WTC11 (cell line): Measurements from ENCODE around the gene CFAP251. TPM values are rescaled to one million over a fixed set of nuclear protein-coding genes. Genes with fewer than 3 reads are reported as not detected.

ENCODE experiments used
- ATAC-seq: fragments of 200-7000 bp; cut with Tn5 transposase; 2 replicates; pipeline ENCODE4 v1.10.0; 2021; ENCODE audit warnings: mild to moderate bottlenecking, moderate library complexity
- CTCF ChIA-PET: fragments of 300-600 bp; sonication (Branson Sonifier 250); formaldehyde crosslinking; loops from one replicate; lab custom pipeline; 2021; ENCODE audit warnings: antibody characterized with exemption; lab: Charles Lee
- POLR2A ChIA-PET: fragments of 350-600 bp; sonication (Branson Sonifier 250); formaldehyde crosslinking; loops from one replicate; lab custom pipeline; 2021; ENCODE audit warnings: antibody characterized with exemption; lab: Charles Lee
- DNase-seq: peaks from one replicate; pipeline ENCODE4 v3.0.0; 2021; ENCODE audit warnings: low spot score
- H3K27ac Mint-ChIP-seq: 2 replicates; pipeline ENCODE4 v1.8.0; 2021; ENCODE audit warnings: mixed read lengths
- H3K27me3 Mint-ChIP-seq: 2 replicates; pipeline ENCODE4 v1.8.0; 2021; ENCODE audit warnings: low read depth, mild to moderate bottlenecking, moderate library complexity, mixed read lengths
- H3K36me3 Mint-ChIP-seq: 2 replicates; pipeline ENCODE4 v1.8.0; 2021; ENCODE audit warnings: mixed read lengths
- H3K4me1 Mint-ChIP-seq: 2 replicates; pipeline ENCODE4 v1.8.0; 2022; ENCODE audit warnings: mixed read lengths
- H3K4me3 Mint-ChIP-seq: 2 replicates; pipeline ENCODE4 v1.8.0; 2021; ENCODE audit warnings: mild to moderate bottlenecking, moderate library complexity, mixed read lengths
- H3K9me3 Mint-ChIP-seq: 2 replicates; pipeline ENCODE4 v1.8.0; 2021; ENCODE audit warnings: mixed read lengths
- CBFB ChIP-seq: sonication (generic); formaldehyde crosslinking; IDR thresholded peaks from 2 replicates; pipeline ENCODE4 v1.8.1; 2022; ENCODE audit warnings: mild to moderate bottlenecking, low read depth, missing genetic modification reagents
- FOXP1 ChIP-seq: sonication (generic); formaldehyde crosslinking; IDR thresholded peaks from 2 replicates; pipeline ENCODE4 v1.8.0; 2022; ENCODE audit warnings: missing genetic modification reagents, mild to moderate bottlenecking, moderate library complexity, borderline replicate concordance
- HMGA2 ChIP-seq: fragments of 250-450 bp; sonication (Bioruptor Pico); IDR thresholded peaks from 2 replicates; pipeline ENCODE4 v1.4.0; 2021; ENCODE audit warnings: mild to moderate bottlenecking, moderate library complexity
- IRF2 ChIP-seq: sonication (generic); formaldehyde crosslinking; IDR thresholded peaks from 2 replicates; pipeline ENCODE4 v1.8.0; 2022; ENCODE audit warnings: low read depth, missing genetic modification reagents, borderline replicate concordance
- OVOL2 ChIP-seq: fragments of 250-450 bp; sonication (Bioruptor Pico); IDR thresholded peaks from 2 replicates; pipeline ENCODE4 v1.9.0; 2021; ENCODE audit warnings: mild to moderate bottlenecking, borderline replicate concordance
- SP1 ChIP-seq: sonication (generic); formaldehyde crosslinking; conservative IDR thresholded peaks from 2 replicates; pipeline ENCODE4 v1.8.1; 2022; ENCODE audit warnings: missing genetic modification reagents
- TEAD1 ChIP-seq: sonication (generic); formaldehyde crosslinking; IDR thresholded peaks from 2 replicates; pipeline ENCODE4 v1.8.0; 2022; ENCODE audit warnings: mild to moderate bottlenecking, missing genetic modification reagents
- TEAD4 ChIP-seq: sonication (generic); formaldehyde crosslinking; IDR thresholded peaks from 2 replicates; pipeline ENCODE4 v1.8.0; 2022; ENCODE audit warnings: mild to moderate bottlenecking, missing genetic modification reagents
- ZNF219 ChIP-seq: sonication (generic); formaldehyde crosslinking; IDR thresholded peaks from 2 replicates; pipeline ENCODE4 v1.8.0; 2023; ENCODE audit warnings: missing genetic modification reagents, mild to moderate bottlenecking, borderline replicate concordance
- ZNF232 ChIP-seq: sonication (generic); formaldehyde crosslinking; IDR thresholded peaks from 2 replicates; pipeline ENCODE4 v1.8.0; 2022; ENCODE audit warnings: mild to moderate bottlenecking, missing genetic modification reagents
- ZNF263 ChIP-seq: sonication (generic); formaldehyde crosslinking; IDR thresholded peaks from 2 replicates; pipeline ENCODE4 v1.8.1; 2022; ENCODE audit warnings: low read depth, mild to moderate bottlenecking, moderate library complexity, missing genetic modification reagents
- ZNF416 ChIP-seq: fragments of 250-450 bp; sonication (Bioruptor Pico); IDR thresholded peaks from 2 replicates; pipeline ENCODE4 v1.9.0; 2021; ENCODE audit warnings: mild to moderate bottlenecking, inconsistent platforms
- ZNF423 ChIP-seq: fragments of 250-450 bp; sonication (Bioruptor Pico); IDR thresholded peaks from 2 replicates; pipeline ENCODE4 v2.1.2; 2022; ENCODE audit warnings: mild to moderate bottlenecking, moderate library complexity
- total RNA-seq: library from RNA; stranded (reverse); gene quantifications from 3 replicates; pipeline ENCODE4 v1.2.3, GENCODE V29; 2021
- TF ChIP-seq, protein P1 (sequence below): sonication (generic); formaldehyde crosslinking; IDR thresholded peaks from 2 replicates; pipeline ENCODE4 v1.8.0; 2022; ENCODE audit warnings: mild to moderate bottlenecking, missing genetic modification reagents
- TF ChIP-seq, protein P2 (sequence below): fragments of 200-600 bp; IDR thresholded peaks from 2 replicates; pipeline ENCODE4 v1.8.0; 2022; ENCODE audit warnings: antibody characterized with exemption
- TF ChIP-seq, protein P3 (sequence below): sonication (generic); formaldehyde crosslinking; IDR thresholded peaks from 2 replicates; pipeline ENCODE4 v1.8.1; 2023; ENCODE audit warnings: mild to moderate bottlenecking, missing genetic modification reagents, moderate library complexity
- TF ChIP-seq, protein P4 (sequence below): sonication (generic); formaldehyde crosslinking; IDR thresholded peaks from 2 replicates; pipeline ENCODE4 v1.8.1; 2023; ENCODE audit warnings: mild to moderate bottlenecking, moderate library complexity, missing genetic modification reagents
- TF ChIP-seq, protein P5 (sequence below): sonication (generic); formaldehyde crosslinking; IDR thresholded peaks from 2 replicates; pipeline ENCODE4 v1.8.0; 2023; ENCODE audit warnings: missing genetic modification reagents
- TF ChIP-seq, protein P6 (sequence below): sonication (generic); formaldehyde crosslinking; conservative IDR thresholded peaks from 2 replicates; pipeline ENCODE4 v1.8.1; 2023; ENCODE audit warnings: mild to moderate bottlenecking, low read depth, missing genetic modification reagents, moderate library complexity
- TF ChIP-seq, protein P7 (sequence below): sonication (generic); formaldehyde crosslinking; IDR thresholded peaks from 2 replicates; pipeline ENCODE4 v1.8.1; 2023; ENCODE audit warnings: mild to moderate bottlenecking, missing genetic modification reagents, moderate library complexity

CFAP251 gene
- total RNA-seq, 1 experiment from 2014 or later, result 3.1 TPM

DNA sequence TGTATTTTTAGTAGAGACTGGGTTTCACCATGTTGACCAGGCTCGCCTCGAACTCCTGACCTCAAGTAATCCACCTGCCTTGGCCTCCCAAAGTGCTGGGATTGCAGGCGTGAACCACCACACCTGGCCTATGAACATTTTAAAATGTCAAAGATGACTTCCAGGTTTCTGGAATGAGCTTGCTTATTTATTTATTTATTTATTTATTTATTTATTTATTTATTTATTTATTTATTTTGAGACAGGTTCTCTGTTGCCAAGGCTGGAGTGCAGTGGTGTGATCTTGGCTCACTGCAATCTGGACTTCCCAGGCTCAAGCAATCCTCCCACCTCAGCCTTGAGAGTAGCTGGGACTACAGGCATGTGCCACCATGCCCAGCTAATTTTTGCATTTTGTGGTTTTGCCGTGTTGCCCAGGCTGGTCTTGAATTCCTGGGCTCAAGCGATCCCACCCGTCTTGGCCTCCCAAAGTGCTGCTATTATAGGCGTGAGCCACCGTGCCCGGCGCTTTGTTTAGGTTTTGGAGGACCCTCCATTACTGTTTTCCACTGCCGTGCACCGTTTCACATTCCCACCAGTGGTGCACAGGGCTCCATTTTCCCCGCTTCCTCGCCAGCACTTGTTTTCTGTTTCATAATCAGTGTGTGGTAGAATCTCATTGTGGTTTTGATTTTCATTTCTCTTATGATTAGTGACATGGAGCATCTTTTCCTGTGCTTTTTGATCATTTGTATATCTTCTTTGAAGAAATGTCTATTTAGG lies 6.4 kb upstream of the CFAP251 start:
- Mint-ChIP-seq H3K9me3 (no peaks in the 10 kb centered on the region), H3K36me3 (peaks cover 20% of the 10 kb centered on the region), H3K27me3 (no peaks in the 10 kb centered on the region), H3K27ac (no peak overlapping the region), H3K4me1 (no peaks in the 10 kb centered on the region), H3K4me3 (no peak overlapping the region)
- ATAC-seq, result no peak
- ChIA-PET POLR2A (no interaction called here), CTCF (interaction anchor here (0.6 to 1.3 kb wide), 2 partner anchors 118 to 876 kb away, joined by 3 read pairs; no protein-coding TSS in a partner anchor)
- TF ChIP-seq ZNF219 (CRISPR knock-in tag) (no peak), HMGA2 (CRISPR knock-in tag) (no peak), IRF2 (CRISPR knock-in tag) (no peak), TEAD4 (CRISPR knock-in tag) (no peak), TEAD1 (CRISPR knock-in tag) (no peak), ZNF416 (CRISPR knock-in tag) (no peak), FOXP1 (CRISPR knock-in tag) (no peak), OVOL2 (CRISPR knock-in tag) (no peak), ZNF423 (no peak), CBFB (no peak), SP1 (no peak), ZNF263 (CRISPR knock-in tag) (no peak)
- TF ChIP-seq, protein P1, sequence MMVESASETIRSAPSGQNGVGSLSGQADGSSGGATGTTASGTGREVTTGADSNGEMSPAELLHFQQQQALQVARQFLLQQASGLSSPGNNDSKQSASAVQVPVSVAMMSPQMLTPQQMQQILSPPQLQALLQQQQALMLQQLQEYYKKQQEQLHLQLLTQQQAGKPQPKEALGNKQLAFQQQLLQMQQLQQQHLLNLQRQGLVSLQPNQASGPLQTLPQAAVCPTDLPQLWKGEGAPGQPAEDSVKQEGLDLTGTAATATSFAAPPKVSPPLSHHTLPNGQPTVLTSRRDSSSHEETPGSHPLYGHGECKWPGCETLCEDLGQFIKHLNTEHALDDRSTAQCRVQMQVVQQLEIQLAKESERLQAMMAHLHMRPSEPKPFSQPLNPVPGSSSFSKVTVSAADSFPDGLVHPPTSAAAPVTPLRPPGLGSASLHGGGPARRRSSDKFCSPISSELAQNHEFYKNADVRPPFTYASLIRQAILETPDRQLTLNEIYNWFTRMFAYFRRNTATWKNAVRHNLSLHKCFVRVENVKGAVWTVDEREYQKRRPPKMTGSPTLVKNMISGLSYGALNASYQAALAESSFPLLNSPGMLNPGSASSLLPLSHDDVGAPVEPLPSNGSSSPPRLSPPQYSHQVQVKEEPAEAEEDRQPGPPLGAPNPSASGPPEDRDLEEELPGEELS (CRISPR knock-in tag), result no peak
- TF ChIP-seq, protein P2, sequence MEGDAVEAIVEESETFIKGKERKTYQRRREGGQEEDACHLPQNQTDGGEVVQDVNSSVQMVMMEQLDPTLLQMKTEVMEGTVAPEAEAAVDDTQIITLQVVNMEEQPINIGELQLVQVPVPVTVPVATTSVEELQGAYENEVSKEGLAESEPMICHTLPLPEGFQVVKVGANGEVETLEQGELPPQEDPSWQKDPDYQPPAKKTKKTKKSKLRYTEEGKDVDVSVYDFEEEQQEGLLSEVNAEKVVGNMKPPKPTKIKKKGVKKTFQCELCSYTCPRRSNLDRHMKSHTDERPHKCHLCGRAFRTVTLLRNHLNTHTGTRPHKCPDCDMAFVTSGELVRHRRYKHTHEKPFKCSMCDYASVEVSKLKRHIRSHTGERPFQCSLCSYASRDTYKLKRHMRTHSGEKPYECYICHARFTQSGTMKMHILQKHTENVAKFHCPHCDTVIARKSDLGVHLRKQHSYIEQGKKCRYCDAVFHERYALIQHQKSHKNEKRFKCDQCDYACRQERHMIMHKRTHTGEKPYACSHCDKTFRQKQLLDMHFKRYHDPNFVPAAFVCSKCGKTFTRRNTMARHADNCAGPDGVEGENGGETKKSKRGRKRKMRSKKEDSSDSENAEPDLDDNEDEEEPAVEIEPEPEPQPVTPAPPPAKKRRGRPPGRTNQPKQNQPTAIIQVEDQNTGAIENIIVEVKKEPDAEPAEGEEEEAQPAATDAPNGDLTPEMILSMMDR, result no peak
- TF ChIP-seq, protein P3, sequence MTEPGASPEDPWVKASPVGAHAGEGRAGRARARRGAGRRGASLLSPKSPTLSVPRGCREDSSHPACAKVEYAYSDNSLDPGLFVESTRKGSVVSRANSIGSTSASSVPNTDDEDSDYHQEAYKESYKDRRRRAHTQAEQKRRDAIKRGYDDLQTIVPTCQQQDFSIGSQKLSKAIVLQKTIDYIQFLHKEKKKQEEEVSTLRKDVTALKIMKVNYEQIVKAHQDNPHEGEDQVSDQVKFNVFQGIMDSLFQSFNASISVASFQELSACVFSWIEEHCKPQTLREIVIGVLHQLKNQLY (CRISPR knock-in tag), result no peak
- TF ChIP-seq, protein P4, sequence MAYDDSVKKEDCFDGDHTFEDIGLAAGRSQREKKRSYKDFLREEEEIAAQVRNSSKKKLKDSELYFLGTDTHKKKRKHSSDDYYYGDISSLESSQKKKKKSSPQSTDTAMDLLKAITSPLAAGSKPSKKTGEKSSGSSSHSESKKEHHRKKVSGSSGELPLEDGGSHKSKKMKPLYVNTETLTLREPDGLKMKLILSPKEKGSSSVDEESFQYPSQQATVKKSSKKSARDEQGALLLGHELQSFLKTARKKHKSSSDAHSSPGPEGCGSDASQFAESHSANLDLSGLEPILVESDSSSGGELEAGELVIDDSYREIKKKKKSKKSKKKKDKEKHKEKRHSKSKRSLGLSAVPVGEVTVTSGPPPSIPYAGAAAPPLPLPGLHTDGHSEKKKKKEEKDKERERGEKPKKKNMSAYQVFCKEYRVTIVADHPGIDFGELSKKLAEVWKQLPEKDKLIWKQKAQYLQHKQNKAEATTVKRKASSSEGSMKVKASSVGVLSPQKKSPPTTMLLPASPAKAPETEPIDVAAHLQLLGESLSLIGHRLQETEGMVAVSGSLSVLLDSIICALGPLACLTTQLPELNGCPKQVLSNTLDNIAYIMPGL (CRISPR knock-in tag), result no peak
- TF ChIP-seq, protein P5, sequence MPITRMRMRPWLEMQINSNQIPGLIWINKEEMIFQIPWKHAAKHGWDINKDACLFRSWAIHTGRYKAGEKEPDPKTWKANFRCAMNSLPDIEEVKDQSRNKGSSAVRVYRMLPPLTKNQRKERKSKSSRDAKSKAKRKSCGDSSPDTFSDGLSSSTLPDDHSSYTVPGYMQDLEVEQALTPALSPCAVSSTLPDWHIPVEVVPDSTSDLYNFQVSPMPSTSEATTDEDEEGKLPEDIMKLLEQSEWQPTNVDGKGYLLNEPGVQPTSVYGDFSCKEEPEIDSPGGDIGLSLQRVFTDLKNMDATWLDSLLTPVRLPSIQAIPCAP (CRISPR knock-in tag), result no peak
- no peak for DNase-seq

DNA sequence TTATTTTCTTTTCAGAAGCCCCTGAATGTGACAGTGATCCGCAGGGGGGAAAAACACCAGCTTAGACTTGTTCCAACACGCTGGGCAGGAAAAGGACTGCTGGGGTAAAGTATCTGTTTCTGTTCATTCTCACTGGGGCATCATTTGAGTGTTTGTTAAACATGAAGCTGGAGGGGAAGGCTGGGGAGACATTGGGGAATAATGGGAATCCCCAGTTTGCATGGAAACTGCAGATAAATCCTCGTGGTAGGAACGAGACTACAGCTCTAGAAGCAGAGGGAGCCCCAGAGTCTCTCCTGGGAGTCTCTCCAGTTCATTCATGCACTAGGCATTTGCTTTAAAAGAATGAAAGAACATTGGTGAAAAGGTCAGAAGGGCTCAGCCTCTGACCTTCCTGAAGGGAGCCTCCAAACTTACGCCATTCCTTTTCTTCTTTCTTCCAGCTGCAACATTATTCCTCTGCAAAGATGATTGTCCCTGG lies 2.5 kb upstream of the CFAP251 start:
- Mint-ChIP-seq H3K36me3 (peaks cover 6% of the 10 kb centered on the region), H3K4me1 (peaks cover 10% of the 10 kb centered on the region), H3K27me3 (no peaks in the 10 kb centered on the region), H3K27ac (no peak overlapping the region), H3K4me3 (no peak overlapping the region), H3K9me3 (no peaks in the 10 kb centered on the region)
- no peak for DNase-seq
- CTCF ChIA-PET, result interaction anchor here (0.8 to 1.1 kb wide), 3 partner anchors 24 to 173 kb away, joined by 3 to 4 read pairs (median 3); no protein-coding TSS in a partner anchor
- POLR2A ChIA-PET, result no interaction called here
- no peak for ATAC-seq
- TF ChIP-seq, protein P6, sequence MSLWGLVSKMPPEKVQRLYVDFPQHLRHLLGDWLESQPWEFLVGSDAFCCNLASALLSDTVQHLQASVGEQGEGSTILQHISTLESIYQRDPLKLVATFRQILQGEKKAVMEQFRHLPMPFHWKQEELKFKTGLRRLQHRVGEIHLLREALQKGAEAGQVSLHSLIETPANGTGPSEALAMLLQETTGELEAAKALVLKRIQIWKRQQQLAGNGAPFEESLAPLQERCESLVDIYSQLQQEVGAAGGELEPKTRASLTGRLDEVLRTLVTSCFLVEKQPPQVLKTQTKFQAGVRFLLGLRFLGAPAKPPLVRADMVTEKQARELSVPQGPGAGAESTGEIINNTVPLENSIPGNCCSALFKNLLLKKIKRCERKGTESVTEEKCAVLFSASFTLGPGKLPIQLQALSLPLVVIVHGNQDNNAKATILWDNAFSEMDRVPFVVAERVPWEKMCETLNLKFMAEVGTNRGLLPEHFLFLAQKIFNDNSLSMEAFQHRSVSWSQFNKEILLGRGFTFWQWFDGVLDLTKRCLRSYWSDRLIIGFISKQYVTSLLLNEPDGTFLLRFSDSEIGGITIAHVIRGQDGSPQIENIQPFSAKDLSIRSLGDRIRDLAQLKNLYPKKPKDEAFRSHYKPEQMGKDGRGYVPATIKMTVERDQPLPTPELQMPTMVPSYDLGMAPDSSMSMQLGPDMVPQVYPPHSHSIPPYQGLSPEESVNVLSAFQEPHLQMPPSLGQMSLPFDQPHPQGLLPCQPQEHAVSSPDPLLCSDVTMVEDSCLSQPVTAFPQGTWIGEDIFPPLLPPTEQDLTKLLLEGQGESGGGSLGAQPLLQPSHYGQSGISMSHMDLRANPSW (CRISPR knock-in tag), result no peak
- TF ChIP-seq, protein P7, sequence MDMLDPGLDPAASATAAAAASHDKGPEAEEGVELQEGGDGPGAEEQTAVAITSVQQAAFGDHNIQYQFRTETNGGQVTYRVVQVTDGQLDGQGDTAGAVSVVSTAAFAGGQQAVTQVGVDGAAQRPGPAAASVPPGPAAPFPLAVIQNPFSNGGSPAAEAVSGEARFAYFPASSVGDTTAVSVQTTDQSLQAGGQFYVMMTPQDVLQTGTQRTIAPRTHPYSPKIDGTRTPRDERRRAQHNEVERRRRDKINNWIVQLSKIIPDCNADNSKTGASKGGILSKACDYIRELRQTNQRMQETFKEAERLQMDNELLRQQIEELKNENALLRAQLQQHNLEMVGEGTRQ (CRISPR knock-in tag), result no peak
- no peak for TF ChIP-seq ZNF232 (CRISPR knock-in tag)
